GM21528 (cell line): ENCODE measurements around the gene CACNA1C.

Source experiments
- ATAC-seq: cut with Tn5 transposase; IDR thresholded peaks from one replicate; pipeline ENCODE4 v1.9.1; 2021; ENCODE audit warnings: mild to moderate bottlenecking, moderate library complexity; ENCODE audit not compliant: unreplicated experiment, low FRiP score

CACNA1C gene

DNA sequence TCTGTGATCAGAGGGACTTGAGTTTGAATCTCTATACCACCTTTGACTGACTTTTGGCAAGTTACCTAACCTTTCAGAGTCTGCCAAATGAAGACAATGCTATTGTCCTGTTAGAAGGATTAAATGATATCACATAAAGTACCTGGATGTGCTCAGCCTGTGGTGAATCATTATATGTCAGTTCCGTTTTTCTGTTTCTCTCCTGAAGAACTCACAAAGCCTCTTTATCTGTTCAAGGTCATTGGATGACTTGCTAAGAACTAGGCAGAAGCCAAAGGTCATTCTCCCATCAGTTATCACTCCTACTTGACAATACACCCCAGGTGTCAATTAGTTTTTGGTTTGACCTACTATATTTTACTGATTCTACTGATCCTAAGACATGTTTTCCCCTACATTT is 174.6 kb downstream of the CACNA1C start:
- no peak for ATAC-seq

DNA sequence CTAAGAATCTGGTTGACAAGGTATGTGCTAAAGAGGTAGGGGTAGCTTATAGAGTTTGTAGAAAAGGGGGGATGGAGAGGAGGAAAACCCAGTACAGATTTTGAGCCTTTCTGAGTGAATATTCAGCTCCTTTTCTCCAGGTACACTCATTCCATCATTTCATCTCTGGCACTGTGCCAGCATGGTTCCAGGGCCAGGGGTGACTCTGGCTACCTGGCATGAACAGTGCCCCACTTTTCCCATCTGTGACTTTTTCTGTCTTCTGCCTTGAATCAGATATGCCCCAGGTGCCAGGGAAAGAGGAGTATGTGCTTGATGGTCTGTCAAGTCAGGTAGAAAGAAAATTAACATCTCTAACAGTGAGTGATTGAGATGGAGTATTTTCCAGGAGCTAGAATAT is 175.7 kb downstream of the CACNA1C start:
- no peak for ATAC-seq

DNA sequence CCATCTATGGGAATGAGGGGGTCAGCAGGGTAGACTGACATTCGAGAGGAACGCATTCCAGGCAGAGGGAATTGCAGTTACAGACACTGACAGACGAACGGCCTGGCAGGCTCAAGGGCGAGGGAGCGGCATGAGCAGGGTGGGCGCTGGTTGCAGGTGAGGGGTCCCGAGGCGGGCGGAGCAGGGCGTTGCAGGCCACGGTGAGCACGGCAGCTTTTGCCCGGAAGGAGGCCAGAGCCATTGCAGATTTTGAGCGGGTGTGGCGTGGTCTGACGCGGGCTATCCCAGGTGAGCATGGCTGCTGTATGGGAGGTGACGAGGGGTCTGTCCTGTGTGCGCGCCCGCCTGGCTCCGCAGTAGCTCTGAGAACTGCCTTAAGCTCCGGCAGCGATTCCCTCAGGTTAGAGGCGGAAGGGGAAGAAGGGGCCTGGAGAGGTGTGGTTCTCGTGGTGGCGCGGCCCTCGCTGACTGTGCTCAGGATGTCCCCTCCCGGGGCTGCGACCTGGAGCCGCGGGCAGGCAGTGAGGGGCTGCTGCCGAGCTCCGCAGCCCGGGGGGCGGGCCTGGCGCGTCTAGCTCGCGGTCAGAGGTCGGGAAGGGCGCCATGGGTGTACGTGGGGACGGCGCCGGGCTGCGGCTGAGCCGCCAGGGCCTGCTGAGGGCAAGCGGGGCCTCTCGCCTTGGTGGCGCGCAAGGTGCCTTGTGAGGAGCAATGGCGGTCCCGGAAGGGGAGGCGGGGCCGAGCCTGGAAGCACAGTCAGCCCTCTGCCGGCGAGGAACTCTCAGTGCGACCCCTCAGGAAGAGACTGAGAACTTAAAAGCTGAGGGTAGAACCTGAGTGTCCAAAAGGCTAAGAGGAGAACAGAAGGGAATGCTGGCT is 177.1 kb downstream of the CACNA1C start:
- no peak for ATAC-seq

DNA sequence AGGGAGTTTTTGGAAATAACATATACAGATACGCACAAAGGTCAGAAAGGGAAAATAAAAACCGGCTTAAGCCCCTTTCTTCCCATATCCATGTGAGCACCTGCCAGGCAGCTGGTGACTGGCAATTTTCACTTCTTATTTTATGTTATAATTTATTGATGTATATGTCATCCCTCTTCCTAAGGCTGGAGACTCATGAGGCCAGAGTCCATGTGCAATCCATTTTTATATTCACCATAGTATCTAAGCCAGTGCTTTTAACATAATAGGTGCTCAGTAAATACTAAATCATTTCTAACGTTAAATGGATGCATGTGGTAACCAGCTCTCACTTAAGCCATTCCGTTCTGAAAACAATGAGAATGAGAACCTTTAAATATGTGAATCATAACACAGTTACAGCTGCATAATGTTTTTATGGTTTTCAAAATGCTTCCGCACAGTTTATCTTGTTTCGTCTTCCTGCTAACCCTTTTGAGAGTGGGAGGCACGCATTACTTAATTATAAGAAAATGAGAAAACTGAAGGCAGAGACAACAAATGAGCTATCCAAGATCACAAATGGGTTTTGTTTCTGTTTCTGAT is 178.3 kb downstream of the CACNA1C start:
- ATAC-seq = no peak

DNA sequence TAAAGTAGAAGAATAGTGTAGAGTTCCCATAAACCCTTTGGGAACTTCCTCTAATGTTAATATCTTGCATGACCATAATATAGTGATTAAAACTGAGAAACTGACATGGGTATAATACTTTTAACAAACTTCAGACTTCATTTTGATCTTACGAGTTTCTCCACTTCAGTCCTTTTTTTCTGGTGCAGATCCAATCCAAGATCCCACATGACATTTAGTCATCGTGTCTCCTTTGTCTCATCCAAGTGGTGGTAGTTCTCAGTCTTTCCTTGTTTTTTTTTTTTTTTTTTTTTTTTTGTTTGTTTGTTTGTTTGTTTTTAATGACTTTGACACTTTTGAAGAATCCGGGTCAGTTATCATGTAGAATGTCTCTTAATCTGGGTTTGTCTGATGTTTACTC is 179.2 kb downstream of the CACNA1C start:
- no peak for ATAC-seq

DNA sequence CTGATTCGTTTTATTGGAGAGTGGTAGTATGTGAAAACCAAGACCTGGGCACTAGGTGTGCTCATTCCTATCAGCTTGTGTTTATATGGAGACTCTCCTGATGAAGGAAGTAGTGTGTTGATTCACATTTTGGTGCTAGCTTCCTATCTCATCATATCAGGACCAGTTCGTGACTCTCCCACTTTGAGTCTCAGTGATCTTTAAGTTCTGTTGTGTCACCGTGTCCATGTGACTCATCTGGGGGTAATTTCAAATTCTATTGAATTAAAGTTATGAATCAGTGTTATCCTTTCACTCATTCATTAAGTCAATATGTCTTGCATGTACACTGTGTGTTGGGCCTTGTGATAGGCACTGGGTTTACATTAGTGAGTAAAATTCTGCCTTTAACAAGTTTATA is 180.2 kb downstream of the CACNA1C start:
- no peak for ATAC-seq

DNA sequence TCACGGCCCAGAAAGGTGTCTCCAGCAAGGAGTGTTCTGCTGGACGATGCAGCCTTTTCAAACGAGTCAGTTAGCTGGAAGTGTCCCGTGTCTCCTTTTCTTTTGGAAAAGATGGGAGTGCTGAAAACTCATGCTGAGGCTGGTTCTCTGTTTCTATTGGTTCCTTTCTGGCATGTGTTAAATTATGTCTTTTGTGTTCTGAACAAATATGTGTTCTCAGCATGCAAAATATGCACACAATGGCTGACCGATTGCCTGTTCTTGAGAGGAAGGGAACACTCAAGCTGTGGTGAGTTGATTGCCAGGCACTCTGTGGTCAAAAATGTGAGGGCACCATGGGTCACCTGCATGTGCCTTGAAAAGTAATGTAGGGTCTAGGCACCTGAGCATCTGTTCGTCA is 181.3 kb downstream of the CACNA1C start:
- no peak for ATAC-seq

DNA sequence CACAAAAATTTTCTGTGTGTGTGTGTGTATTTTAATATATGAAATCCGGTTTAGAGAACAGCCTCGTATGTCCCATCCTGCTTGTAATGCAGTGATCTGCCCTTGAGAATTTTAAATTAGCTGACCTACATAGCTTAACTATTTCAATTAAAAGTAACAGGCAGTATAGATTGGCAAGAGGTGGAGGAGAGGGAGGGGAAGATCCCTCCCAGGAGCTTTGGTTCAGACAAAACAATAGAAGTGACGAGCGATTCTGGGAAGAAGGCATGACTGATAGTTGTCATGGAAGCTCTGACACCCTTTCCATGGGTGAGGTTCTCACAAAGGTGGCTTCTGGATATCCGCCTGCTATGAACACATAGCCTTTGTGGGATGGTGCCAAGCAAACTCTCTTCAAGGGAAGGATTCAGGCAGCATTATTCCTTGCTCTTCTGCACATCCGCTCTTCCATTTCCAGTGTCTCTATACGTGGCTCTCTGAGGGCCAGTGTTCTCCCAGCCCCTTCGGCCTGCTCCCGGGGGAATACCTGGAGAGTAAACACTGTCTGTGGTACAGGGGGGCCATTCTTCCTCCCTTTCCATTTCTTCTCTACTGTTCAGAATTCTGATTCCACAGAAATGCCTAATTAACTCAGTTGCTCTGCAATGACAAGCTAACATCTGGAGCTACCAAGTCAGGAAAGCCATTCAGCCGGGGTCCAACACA is 182.0 kb downstream of the CACNA1C start:
- no peak for ATAC-seq

DNA sequence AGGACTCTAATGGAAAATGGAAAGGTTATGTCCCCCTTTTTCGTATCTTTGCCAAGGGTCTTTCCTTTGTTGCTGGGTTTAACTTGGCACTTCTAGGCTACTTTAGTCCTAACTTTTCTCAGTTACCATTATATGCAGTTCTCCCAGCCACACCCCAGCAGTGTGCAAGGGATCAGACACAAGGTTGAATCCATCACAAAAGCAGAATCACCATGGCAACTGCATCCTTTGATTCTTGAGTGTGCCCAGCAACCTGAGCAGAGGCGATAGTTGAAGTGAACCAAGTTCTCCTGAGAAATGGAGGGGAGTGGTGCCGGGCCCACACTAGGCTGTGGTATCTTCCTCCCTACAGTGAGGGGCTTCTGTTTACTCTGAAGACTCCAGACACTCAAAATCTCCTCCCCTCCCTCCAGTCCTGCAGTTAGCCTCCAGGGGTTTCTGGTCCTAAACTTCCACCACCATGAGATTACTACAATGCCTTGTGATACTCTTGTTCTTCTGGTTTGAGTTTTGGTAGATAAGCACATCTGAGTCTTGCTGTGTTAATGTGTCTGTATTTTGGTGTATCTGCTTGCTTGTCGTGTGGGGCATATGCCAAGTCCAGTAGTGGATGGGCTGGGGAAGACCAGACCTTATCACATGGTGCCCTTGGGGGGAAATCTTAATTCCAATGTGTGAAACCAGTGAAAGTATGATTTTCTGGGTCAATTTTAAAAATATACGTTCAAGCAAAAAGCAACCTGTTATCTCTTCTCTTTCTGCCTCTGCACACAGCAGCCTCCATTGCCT is 183.9 kb downstream of the CACNA1C start:
- ATAC-seq = no peak

DNA sequence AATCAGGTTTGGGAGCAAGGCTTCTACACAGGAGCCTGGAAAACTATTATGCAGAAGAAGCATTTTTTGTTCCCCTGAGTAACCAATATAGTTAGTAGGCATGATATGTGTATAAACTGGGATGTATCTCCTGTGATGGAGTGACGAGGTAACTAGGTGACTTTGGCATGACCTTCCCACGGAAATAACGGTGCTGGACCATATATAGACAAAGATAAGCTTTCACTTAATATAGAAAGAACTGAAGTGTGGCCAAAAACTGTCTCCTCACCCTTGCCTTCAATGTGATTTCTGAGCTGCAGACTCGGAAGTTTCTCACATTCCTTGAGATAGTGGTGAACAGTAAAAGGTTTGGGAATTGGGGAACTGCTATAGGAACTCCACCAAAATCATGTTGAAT is 185.3 kb downstream of the CACNA1C start:
- ATAC-seq = no peak

DNA sequence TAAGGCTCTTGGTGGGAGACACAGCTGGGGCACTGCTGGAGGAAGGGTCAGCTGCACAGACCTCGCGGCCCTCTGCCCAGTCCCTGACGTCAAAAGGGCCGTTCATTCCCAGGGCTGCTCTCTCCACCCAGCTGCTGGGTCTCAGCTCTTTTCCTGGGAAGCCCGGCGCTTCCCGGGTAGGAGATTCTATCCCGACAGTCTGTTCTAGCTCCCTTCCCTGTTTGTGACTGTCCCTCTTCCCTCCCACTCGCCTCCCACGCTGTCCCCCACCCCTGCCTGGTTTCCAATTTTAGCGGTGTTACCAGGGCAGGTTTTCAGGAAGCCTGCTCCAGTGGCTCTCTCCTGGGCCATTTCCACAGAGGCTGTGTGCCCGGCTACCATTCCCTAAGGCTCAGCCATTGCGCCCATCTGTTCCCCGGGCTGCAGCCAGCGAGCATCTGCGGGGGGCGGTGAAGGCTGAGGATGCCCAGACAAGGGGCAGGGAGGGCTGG is 186.6 kb downstream of the CACNA1C start:
- ATAC-seq = no peak

DNA sequence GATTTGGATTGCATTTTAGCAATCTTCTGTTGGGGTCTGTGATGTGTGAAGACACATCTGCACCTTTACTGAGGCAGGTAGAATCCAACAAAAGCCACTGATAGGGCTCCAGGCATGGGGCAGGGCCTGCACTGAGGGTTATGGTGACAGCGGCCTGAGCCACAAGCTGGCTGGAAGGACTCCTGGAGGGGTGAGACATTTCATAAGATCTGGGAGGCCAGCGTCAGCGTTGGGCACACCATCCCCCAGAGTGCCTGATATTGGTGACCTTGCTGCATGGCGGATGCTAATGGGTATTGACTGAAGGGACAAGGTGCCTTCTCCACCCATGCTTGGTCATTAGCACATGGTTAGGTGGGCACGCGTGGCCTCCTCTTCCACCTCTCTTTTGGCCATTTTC is 187.6 kb downstream of the CACNA1C start:
- no peak for ATAC-seq

DNA sequence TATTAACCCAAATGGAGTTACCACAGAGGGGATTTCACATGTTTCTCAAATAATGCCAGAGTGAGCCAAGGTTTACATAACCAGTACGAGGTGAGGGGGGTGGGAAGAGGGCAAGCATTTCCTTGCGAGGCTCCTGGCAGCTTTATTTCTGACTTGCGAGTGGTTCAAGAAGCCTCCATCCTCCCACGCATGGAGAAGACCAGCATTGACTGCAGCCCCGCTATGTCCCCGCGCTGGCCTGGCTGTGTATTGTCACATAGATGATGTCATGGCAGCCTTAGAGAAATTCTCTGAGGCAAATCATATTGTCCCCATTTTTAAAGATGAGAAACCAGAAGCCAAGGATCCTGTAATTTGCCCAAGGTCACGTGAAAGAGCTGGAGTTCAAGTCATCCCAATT is 188.2 kb downstream of the CACNA1C start:
- ATAC-seq = no peak

DNA sequence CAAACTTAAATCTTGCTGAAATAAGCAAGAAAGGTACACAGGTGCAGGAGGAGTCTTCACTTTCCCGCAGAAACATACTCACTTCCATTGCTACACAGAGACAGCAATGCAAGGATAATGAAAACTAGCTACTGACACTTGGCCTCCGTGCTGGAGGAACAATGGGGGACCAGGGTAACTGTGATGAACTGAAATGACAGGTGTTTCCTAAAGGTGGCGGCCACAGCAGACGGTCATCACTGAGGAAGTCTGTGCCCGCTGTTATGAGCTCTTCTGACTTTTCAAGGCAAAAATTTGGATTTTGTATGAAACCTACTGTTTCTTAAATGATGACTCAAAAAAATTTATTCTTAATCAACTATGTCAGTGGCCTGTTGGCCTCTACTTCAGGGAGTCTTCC is 189.4 kb downstream of the CACNA1C start:
- no peak for ATAC-seq

DNA sequence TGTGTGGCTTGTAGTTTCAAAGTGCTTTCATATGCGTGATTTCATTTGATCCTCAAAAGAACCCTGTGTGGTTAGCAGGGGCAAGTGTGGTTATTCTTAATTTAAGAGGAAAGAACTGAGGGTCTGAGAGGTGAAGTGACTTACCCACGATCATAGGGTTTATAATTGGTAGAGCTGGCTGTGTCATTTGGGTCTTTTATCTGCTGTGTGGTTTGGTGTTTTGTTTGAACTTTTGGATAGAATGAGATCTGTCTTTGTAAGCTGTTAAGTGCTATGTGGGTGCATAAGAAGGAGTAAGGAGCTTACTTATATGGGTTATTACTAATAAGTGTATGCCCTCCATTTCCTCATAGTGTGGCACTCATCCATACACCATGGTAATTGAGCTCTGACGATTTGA is 190.0 kb downstream of the CACNA1C start:
- no peak for ATAC-seq

DNA sequence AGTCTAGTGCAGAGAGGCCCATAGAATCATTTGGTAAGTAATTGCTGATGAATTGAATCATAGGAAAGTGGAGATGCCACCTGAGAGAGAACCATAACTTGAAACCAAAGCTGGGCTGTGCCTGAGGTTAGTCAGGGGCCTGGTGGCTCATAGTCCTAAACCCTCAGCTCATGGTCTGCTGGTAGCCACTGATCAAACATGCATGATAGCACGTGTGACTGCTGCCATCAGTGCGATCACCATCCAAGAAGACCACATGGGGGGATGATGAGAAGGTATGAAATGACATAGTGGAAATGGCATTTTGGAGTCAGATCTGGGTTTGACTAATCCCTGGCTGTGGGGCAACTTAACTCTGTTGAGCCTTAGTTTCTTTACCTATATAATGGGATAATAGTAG is 190.5 kb downstream of the CACNA1C start:
- no peak for ATAC-seq

DNA sequence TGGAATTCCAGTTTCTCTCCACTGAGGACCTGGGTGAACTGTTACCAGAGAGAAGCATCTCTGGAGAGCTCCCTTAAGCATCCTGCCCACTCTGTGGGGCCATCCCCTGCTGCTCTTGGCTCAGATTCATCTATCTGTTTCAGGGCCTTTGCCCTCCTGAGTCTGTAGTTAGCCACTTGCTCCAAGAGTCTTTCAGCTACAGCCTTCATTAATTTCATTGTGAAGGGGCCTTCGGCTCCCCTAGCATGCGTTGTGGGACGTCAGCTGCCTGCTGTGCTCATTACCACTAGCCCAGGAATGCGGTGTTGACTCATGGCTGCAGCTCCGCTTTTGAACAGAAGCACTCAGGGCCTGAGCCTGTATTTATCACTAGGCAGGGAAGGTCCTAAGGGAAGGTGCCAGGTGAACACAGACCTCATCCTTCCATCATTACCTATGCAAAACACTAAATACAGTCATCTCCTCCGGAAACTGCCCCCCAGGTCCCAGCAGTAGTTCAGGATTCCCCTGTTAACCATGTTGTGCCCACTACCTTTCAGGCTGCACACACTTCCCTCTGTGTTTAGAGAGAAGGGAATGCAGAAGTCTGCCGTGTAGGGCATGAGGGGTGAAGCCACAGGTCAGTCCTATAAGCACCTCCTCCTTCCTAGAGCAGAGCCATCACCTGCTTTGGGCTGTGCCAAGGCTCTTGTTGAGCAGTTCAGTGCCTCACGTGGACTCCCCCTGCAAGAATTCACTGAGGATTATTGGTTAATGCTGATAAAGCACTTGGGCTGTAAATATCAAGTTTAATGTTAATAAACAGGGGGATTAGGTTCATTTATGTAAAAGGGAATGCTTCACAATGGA is 191.4 kb downstream of the CACNA1C start:
- ATAC-seq = no peak

DNA sequence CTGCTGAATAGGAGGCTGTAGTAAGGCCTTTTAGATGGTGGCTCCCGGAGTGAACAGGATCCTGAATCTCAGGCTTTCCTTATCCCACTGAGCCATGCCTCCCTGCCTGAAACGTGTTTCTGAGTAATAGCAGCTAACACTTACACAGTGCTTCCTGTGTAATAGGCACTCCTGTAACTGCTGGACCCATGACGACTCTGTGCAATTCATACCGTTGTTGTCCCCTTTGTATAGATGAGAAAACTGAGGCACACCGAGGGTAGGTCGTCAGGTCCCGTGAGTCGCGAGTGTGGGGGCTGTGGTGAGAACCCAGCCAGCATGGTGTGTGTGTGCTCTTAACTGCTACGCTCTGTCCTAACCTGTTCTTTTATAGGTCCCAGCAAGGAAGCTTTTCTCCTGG is 193.6 kb downstream of the CACNA1C start:
- ATAC-seq = no peak

DNA sequence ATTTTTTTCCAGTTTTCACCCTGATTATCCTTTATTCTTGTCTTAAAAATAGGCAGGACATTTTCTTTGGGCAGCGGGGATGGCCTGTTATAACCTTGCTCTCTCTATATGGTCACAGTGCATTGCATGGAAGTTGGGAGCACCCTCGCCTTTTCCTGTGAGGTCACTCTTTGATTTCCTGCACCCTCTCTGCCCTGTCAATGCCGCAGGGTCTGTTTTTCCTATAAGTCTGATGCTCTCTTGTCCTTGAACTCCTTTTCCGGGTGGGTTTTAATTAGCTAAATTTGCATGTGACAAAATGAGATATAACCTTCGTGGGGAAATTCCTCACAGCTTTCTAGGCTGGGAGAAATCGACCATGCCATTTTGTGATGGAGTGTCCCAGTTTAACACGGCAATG is 194.3 kb downstream of the CACNA1C start:
- no peak for ATAC-seq

DNA sequence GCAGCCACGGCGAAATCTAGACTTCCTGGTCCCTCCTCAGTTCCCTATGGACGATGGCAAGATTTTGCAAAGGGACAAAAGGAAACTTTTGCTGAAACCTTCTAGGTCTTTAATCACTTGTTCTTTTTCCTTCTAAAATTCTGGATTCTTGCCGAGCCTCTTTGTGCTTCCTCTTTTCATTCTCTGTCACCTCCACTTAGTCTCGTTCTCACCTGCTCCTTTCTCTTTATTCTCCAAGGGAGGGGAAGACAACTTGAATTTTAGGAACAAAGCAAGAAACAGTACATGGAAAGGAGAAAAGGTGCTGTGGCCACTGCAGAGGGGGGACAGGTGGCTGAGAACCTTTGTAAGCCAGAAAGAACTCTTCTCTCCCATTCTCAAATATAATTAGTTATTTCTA is 194.8 kb downstream of the CACNA1C start:
- no peak for ATAC-seq
